GM19324 (cell line): ENCODE measurements around the gene TOR1AIP1.
"Not testable (repeated sequence)": the region's sequence is repeated elsewhere in the genome, so short reads cannot be mapped to it uniquely, and the experiment has no call there.

ENCODE experiments used
- ATAC-seq: cut with Tn5 transposase; IDR thresholded peaks from one replicate; pipeline ENCODE4 v1.9.1; 2021; ENCODE audit warnings: mild to moderate bottlenecking, moderate library complexity; ENCODE audit not compliant: unreplicated experiment, low FRiP score

Gene TOR1AIP1

GRCh38 chr1:179882253-179883039 lies at the start of gene TOR1AIP1:
TOR1AIP1 (plus strand) TSS chr1:179882285; CDS start chr1:179882503, 218 bp downstream.
- peak; percentile 86 for ATAC-seq

- not testable (repeated sequence) for ATAC-seq
Observed at GRCh38 chr1:179836686-179837445, 45.2 kb upstream of the TOR1AIP1 start.

GRCh38 chr1:179840107-179840506 lies 42.0 kb upstream of the TOR1AIP1 start:
- ATAC-seq: no peak

GRCh38 chr1:179848233-179848632 lies 33.9 kb upstream of the TOR1AIP1 start:
- no peak for ATAC-seq

- no peak for ATAC-seq
Observed at GRCh38 chr1:179853102-179853501, 29.0 kb upstream of the TOR1AIP1 start.

GRCh38 chr1:179855831-179856230 lies 26.3 kb upstream of the TOR1AIP1 start:
- ATAC-seq: not testable (repeated sequence)

- no peak for ATAC-seq
Observed at GRCh38 chr1:179856296-179856695, 25.8 kb upstream of the TOR1AIP1 start.

GRCh38 chr1:179857009-179857408 lies 25.1 kb upstream of the TOR1AIP1 start:
- no peak for ATAC-seq

GRCh38 chr1:179860652-179861051 lies 21.4 kb upstream of the TOR1AIP1 start:
- ATAC-seq: no peak

- no peak for ATAC-seq
Observed at GRCh38 chr1:179865377-179865776, 16.7 kb upstream of the TOR1AIP1 start.

- no peak for ATAC-seq
Observed at GRCh38 chr1:179866616-179867015, 15.5 kb upstream of the TOR1AIP1 start.

GRCh38 chr1:179867493-179868330 lies 14.4 kb upstream of the TOR1AIP1 start:
- no peak for ATAC-seq

GRCh38 chr1:179870870-179871269 lies 11.2 kb upstream of the TOR1AIP1 start:
- no peak for ATAC-seq

- no peak for ATAC-seq
Observed at GRCh38 chr1:179871940-179872339, 10.1 kb upstream of the TOR1AIP1 start.

GRCh38 chr1:179872558-179872957 lies 9.5 kb upstream of the TOR1AIP1 start:
- no peak for ATAC-seq

- no peak for ATAC-seq
Observed at GRCh38 chr1:179873438-179873851, 8.6 kb upstream of the TOR1AIP1 start.

- ATAC-seq: no peak
Observed at GRCh38 chr1:179875596-179876299, 6.3 kb upstream of the TOR1AIP1 start.

- ATAC-seq: no peak
Observed at GRCh38 chr1:179876300-179876715, 5.8 kb upstream of the TOR1AIP1 start.

GRCh38 chr1:179877586-179878265 lies 4.4 kb upstream of the TOR1AIP1 start, which contains the start of gene TOR1AIP2:
TOR1AIP2 (minus strand) TSS chr1:179877803; CDS start chr1:179852665, 25,138 bp downstream.
- ATAC-seq: peak; percentile 60
